Measurements from ENCODE around the gene C1QTNF1. TPM values are rescaled to one million over a fixed set of nuclear protein-coding genes. Genes with fewer than 3 reads are reported as not detected.

The C1QTNF1 gene
- total and polyA plus RNA-seq, 2 donors (not counting 3 experiments of a cell fraction or from before 2014, with no cell fraction given), result 2.5 to 4.0 TPM

GRCh38 chr17:78999947-79000395 lies 24.0 kb upstream of the C1QTNF1 start:
- no peaks in the 10 kb centered on the region for H3K9me3 ChIP-seq (replicated peaks; ENCODE audit: control insufficient read depth, insufficient read depth, low read length)
- H3K4me2 ChIP-seq (ENCODE audit: insufficient read depth, low read length), result no peak overlapping the region
- CTCF ChIA-PET, result no interaction called here
- H3K27ac ChIP-seq (ENCODE audit: insufficient read depth, low read depth, low read length), result no peak overlapping the region
- no peaks in the 10 kb centered on the region for H3K4me1 ChIP-seq (ENCODE audit: control insufficient read depth, extremely low read depth, insufficient read depth, low read length)
- H4K20me1 ChIP-seq (replicated peaks; ENCODE audit: control insufficient read depth, extremely low read depth, insufficient read depth, low read length), result no peaks in the 10 kb centered on the region
- H3K4me3 ChIP-seq (replicated peaks in 1 of 3; ENCODE audit: insufficient read depth in 1 of 3, low read depth in 1 of 3, low read length in 3 of 3), result no peak overlapping the region
- no peaks in the 10 kb centered on the region for H3K9me1 ChIP-seq (replicated peaks; ENCODE audit: control insufficient read depth, extremely low read depth, insufficient read depth, low read length)
- FAIRE-seq (no peak), DNase-seq (ENCODE audit: low read depth, low spot score) (no peak)
- peaks cover 68% of the 10 kb centered on the region for H3K79me2 ChIP-seq (ENCODE audit: control insufficient read depth, insufficient read depth, low read length)
- intact Hi-C loops (cut with micrococcal nuclease), result no loop called here
- H3K36me3 ChIP-seq (ENCODE audit: control insufficient read depth in 2 of 2, extremely low read depth in 1 of 2, insufficient read depth in 2 of 2, low read length in 2 of 2), result peaks cover 9 to 31% of the 10 kb centered on the region in 2 experiments
- H3K9ac ChIP-seq (replicated peaks; ENCODE audit: extremely low read depth, insufficient read depth, low read length), result no peak overlapping the region
- POLR2A ChIA-PET, result no interaction called here
- dilution Hi-C loops (cut with MboI; ENCODE audit: extremely low pct_ligation_motif_present, low sequenced_read_pairs), result no loop called here
- no TSS peak for BruUV-seq (replicated peaks)
- no peak overlapping the region for H2AFZ ChIP-seq (ENCODE audit: low read depth, low read length)
- H3K27me3 ChIP-seq (ENCODE audit: control insufficient read depth in 2 of 2, insufficient read depth in 2 of 2, low read length in 2 of 2), result no peaks in the 10 kb centered on the region
- TF ChIP-seq MYC (IDR thresholded peaks at IDR 0.05; ENCODE audit: low read depth, low read length) (no peak), POLR2AphosphoS5 (IDR thresholded peaks at IDR 0.05; ENCODE audit: insufficient read depth, low read depth, low read length) (no peak), FOS (IDR thresholded peaks at IDR 0.05; ENCODE audit: borderline replicate concordance, insufficient read depth, low read length) (no peak), EZH2 (IDR thresholded peaks at IDR 0.05; ENCODE audit: borderline replicate concordance, low read depth, low read length, severe bottlenecking) (no peak)
- TF ChIP-seq, protein P1, sequence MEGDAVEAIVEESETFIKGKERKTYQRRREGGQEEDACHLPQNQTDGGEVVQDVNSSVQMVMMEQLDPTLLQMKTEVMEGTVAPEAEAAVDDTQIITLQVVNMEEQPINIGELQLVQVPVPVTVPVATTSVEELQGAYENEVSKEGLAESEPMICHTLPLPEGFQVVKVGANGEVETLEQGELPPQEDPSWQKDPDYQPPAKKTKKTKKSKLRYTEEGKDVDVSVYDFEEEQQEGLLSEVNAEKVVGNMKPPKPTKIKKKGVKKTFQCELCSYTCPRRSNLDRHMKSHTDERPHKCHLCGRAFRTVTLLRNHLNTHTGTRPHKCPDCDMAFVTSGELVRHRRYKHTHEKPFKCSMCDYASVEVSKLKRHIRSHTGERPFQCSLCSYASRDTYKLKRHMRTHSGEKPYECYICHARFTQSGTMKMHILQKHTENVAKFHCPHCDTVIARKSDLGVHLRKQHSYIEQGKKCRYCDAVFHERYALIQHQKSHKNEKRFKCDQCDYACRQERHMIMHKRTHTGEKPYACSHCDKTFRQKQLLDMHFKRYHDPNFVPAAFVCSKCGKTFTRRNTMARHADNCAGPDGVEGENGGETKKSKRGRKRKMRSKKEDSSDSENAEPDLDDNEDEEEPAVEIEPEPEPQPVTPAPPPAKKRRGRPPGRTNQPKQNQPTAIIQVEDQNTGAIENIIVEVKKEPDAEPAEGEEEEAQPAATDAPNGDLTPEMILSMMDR (IDR thresholded peaks at IDR 0.05; ENCODE audit: extremely low read depth in 1 of 2, insufficient read depth in 1 of 2, low read depth in 1 of 2, low read length in 2 of 2), result no peak
